Gastrocnemius medialis (tissue), 4 donors: ENCODE data around the gene SLF1.

ENCODE experiments used
- CTCF ChIP-seq, 5 experiments: fragments of 450-650 bp in 3 of 5; fragments of 200-600 bp in 2 of 5; sonication (generic) in 2 of 5; IDR thresholded peaks in 4 of 5; conservative IDR thresholded peaks in 1 of 5; 1 replicate in 4 of 5; 2 replicates in 1 of 5; pipeline ENCODE4 v1.5.1; 2016 to 2019; ENCODE audit warnings: antibody characterized with exemption in 5 of 5, mild to moderate bottlenecking in 3 of 5, moderate library complexity in 3 of 5
- POLR2A ChIP-seq, 2 donors: fragments of 450-650 bp; IDR thresholded peaks; one replicate each; pipeline ENCODE4 v1.6.1; 2017; ENCODE audit warnings: antibody characterized with exemption in 2 of 2, mild to moderate bottlenecking in 2 of 2, moderate library complexity in 2 of 2

- TF ChIP-seq POLR2A (IDR thresholded peaks at IDR 0.05) (no peak), CTCF (IDR thresholded peaks at IDR 0.05 in 4 of 5, conservative IDR thresholded peaks at IDR 0.05 in 1 of 5) (no peak)
Observed at GRCh38 chr5:94575196-94575595, 43.3 kb upstream of the SLF1 start.
